H9 (cell line): Measurements from ENCODE around the gene GSN. TPM values are rescaled to one million over a fixed set of nuclear protein-coding genes. Genes with fewer than 3 reads are reported as not detected.

Source experiments
- DNase-seq: peaks from one replicate; pipeline ENCODE4 v3.0.0-alpha.2; 2017
- H2AFZ ChIP-seq: one replicate; pipeline ENCODE4 v1.6.1; 2013; ENCODE audit warnings: mild to moderate bottlenecking, low read length, control low read depth, moderate library complexity
- H2AK5ac ChIP-seq: 2 replicates; pipeline ENCODE4 v1.6.1; 2013; ENCODE audit warnings: low read length, control low read depth, mixed read lengths; ENCODE audit not compliant: insufficient read length
- H2BK120ac ChIP-seq: one replicate; pipeline ENCODE4 v1.6.1; 2013; ENCODE audit warnings: low read depth, mild to moderate bottlenecking, low read length, control low read depth, inconsistent platforms; ENCODE audit not compliant: poor library complexity, severe bottlenecking
- H2BK12ac ChIP-seq: 2 replicates; pipeline ENCODE4 v1.6.1; 2013; ENCODE audit warnings: low read length, control low read depth, mixed read lengths, low read depth; ENCODE audit not compliant: insufficient read length
- H2BK15ac ChIP-seq: 2 replicates; pipeline ENCODE4 v1.6.1; 2013; ENCODE audit warnings: low read depth, low read length, control low read depth
- H2BK20ac ChIP-seq: one replicate; pipeline ENCODE4 v1.6.1; 2013; ENCODE audit warnings: low read depth, mild to moderate bottlenecking, low read length, control low read depth, inconsistent platforms; ENCODE audit not compliant: poor library complexity, severe bottlenecking
- H2BK5ac ChIP-seq: 2 replicates; pipeline ENCODE4 v1.6.1; 2013; ENCODE audit warnings: low read length, control low read depth, mixed read lengths; ENCODE audit not compliant: insufficient read length
- H3K14ac ChIP-seq: 2 replicates; pipeline ENCODE4 v1.6.1; 2013; ENCODE audit warnings: low read length, control low read depth; ENCODE audit not compliant: insufficient read depth
- H3K18ac ChIP-seq: 2 replicates; pipeline ENCODE4 v1.6.1; 2013; ENCODE audit warnings: low read depth, mild to moderate bottlenecking, mixed read lengths, low read length, control low read depth; ENCODE audit not compliant: insufficient read length
- H3K23ac ChIP-seq: 2 replicates; pipeline ENCODE4 v1.6.1; 2013; ENCODE audit warnings: low read length, control low read depth, mixed read lengths, low read depth; ENCODE audit not compliant: insufficient read length
- H3K23me2 ChIP-seq: 2 replicates; pipeline ENCODE4 v1.6.1; 2013; ENCODE audit warnings: low read depth, mild to moderate bottlenecking, mixed read lengths, low read length, control low read depth; ENCODE audit not compliant: insufficient read length, poor library complexity, severe bottlenecking
- H3K27ac ChIP-seq: 2 replicates; pipeline ENCODE4 v1.5.1; 2013; ENCODE audit warnings: low read length, control low read depth, mixed read lengths, low read depth; ENCODE audit not compliant: insufficient read length
- H3K27me3 ChIP-seq: 2 replicates; pipeline ENCODE4 v1.6.1; 2013; ENCODE audit warnings: low read length, control low read depth, inconsistent platforms; ENCODE audit not compliant: insufficient read depth
- H3K4ac ChIP-seq: 2 replicates; pipeline ENCODE4 v1.6.1; 2013; ENCODE audit warnings: low read depth, mild to moderate bottlenecking, control low read depth, inconsistent platforms, low read length, moderate library complexity
- H3K4me1 ChIP-seq: 2 replicates; pipeline ENCODE4 v1.6.1; 2013; ENCODE audit warnings: low read length, control low read depth, inconsistent platforms; ENCODE audit not compliant: insufficient read depth
- H3K4me2 ChIP-seq: 2 replicates; pipeline ENCODE4 v1.6.1; 2013; ENCODE audit warnings: low read length, control low read depth, mixed read lengths; ENCODE audit not compliant: insufficient read length, insufficient read depth
- H3K56ac ChIP-seq: 2 replicates; pipeline ENCODE4 v1.6.1; 2013; ENCODE audit warnings: low read depth, mild to moderate bottlenecking, mixed read lengths, low read length, control low read depth; ENCODE audit not compliant: insufficient read length
- H3K79me1 ChIP-seq: 2 replicates; pipeline ENCODE4 v1.6.1; 2013; ENCODE audit warnings: low read depth, mild to moderate bottlenecking, moderate library complexity, low read length, control low read depth, inconsistent platforms; ENCODE audit not compliant: insufficient read depth, poor library complexity, severe bottlenecking
- H3K79me2 ChIP-seq: 2 replicates; pipeline ENCODE4 v1.6.1; 2013; ENCODE audit warnings: low read length, control low read depth, inconsistent platforms; ENCODE audit not compliant: insufficient read depth
- H3K9ac ChIP-seq: 2 replicates; pipeline ENCODE4 v1.6.1; 2013; ENCODE audit warnings: low read length, control low read depth, mixed read lengths; ENCODE audit not compliant: insufficient read length; ENCODE audit errors: extremely low read depth
- H3K9me3 ChIP-seq: one replicate; pipeline ENCODE4 v1.6.1; 2013; ENCODE audit warnings: low read depth, low read length, inconsistent platforms; ENCODE audit not compliant: control insufficient read depth
- H3T11ph ChIP-seq: one replicate; pipeline ENCODE4 v1.6.1; 2013; ENCODE audit warnings: mild to moderate bottlenecking, low read length, control low read depth, inconsistent platforms
- H4K20me1 ChIP-seq: one replicate; pipeline ENCODE4 v1.6.1; 2013; ENCODE audit not compliant: control insufficient read depth, insufficient read length, insufficient read depth
- H4K5ac ChIP-seq: 2 replicates; pipeline ENCODE4 v1.6.1; 2013; ENCODE audit warnings: low read depth, mild to moderate bottlenecking, mixed read lengths, low read length, control low read depth; ENCODE audit not compliant: insufficient read length
- H4K8ac ChIP-seq: replicated peaks from 2 replicates; pipeline ENCODE4 v1.6.1; 2013; ENCODE audit warnings: low read length, control low read depth, mixed read lengths, low read depth; ENCODE audit not compliant: insufficient read length
- H4K91ac ChIP-seq: 2 replicates; pipeline ENCODE4 v1.6.1; 2013; ENCODE audit warnings: low read depth, mild to moderate bottlenecking, moderate library complexity, mixed read lengths, low read length, control low read depth; ENCODE audit not compliant: insufficient read length
- H3K27ac Mint-ChIP-seq, 3 experiments: 2 replicates in 2 of 3; 3 replicates in 1 of 3; pipeline ENCODE4 v1.8.0; 2020 to 2021; ENCODE audit warnings: mixed read lengths in 3 of 3, mild to moderate bottlenecking in 1 of 3, moderate library complexity in 1 of 3
- H3K27me3 Mint-ChIP-seq: 2 replicates; pipeline ENCODE4 v1.8.0; 2021; ENCODE audit warnings: low read depth, mild to moderate bottlenecking, moderate library complexity, mixed read lengths
- H3K36me3 Mint-ChIP-seq, 3 experiments: 2 replicates in 2 of 3; 3 replicates in 1 of 3; pipeline ENCODE4 v1.8.0; 2020 to 2021; ENCODE audit warnings: low read depth in 3 of 3, mixed read lengths in 3 of 3; ENCODE audit not compliant: insufficient read depth in 1 of 3
- H3K4me1 Mint-ChIP-seq, 2 experiments: 2 replicates each; pipeline ENCODE4 v1.8.0; 2020; ENCODE audit warnings: mixed read lengths in 2 of 2
- H3K4me3 Mint-ChIP-seq, 2 experiments: 2 replicates in 1 of 2; 3 replicates in 1 of 2; pipeline ENCODE4 v1.8.0; 2020 to 2021; ENCODE audit warnings: mild to moderate bottlenecking in 2 of 2, mixed read lengths in 2 of 2, moderate library complexity in 1 of 2
- H3K9me3 Mint-ChIP-seq, 2 experiments: 2 replicates in 1 of 2; 3 replicates in 1 of 2; pipeline ENCODE4 v1.8.0; 2020; ENCODE audit warnings: mild to moderate bottlenecking in 2 of 2, mixed read lengths in 2 of 2, moderate library complexity in 1 of 2
- WGBS: extraction: QIAGEN DNeasy Blood & Tissue Kit; methylation state at CpG from one replicate; pipeline ENCODE4 v1.1.7; 2013; ENCODE audit warnings: missing lambda C conversion rate, low lambda C conversion rate, mixed read lengths; ENCODE audit not compliant: insufficient read length; ENCODE audit errors: extremely low coverage; 5-methylcytosine and 5-hydroxymethylcytosine counted together
- total RNA-seq: library from RNA; stranded (reverse); gene quantifications from 2 replicates; pipeline ENCODE4 v1.2.1, GENCODE V29; 2021
- TF ChIP-seq, protein P1 (sequence below): fragments of 200-600 bp; sonication (generic); conservative IDR thresholded peaks from 3 replicates; pipeline ENCODE4 v1.8.0; 2021; ENCODE audit warnings: antibody characterized with exemption, mild to moderate bottlenecking

Gene GSN
- total RNA-seq, 1 experiment from 2014 or later = 14.9 TPM

DNA sequence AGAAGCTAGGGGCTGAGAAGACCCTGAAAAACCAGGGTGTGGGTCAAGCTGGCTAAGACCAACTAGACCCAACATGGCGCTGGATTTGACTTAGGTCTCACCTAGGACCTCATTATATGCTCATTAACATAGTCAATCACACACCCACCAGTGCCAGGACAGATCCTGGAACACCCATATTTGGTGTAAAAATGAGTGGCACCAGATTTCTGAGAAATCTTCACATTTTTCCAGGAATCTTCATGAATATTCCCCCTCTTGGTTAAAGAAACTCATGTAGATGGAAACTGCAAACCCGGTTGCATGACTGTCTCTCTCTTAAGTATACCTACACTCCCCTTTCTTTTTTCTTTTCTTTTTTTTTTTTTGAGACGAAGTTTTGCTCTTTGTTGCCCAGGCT lies 48.4 kb upstream of the GSN start:
- H2BK120ac ChIP-seq = no peak overlapping the region
- H3K27ac ChIP-seq = no peak overlapping the region
- WGBS = no CpG with 5 or more reads among the region's 3 CpGs
- H2BK12ac ChIP-seq = no peak overlapping the region
- H2BK5ac ChIP-seq = no peak overlapping the region
- peaks cover 11% of the 10 kb centered on the region; the same call in 1 of the 2 replicates for H3K4me1 ChIP-seq
- H3K9ac ChIP-seq = no peak overlapping the region
- H3K27me3 ChIP-seq = 0 out of 2 replicates have a peak, but pooled peaks cover 2% of the 10 kb centered on the region
- H3K14ac ChIP-seq = peak overlapping the region; percentile 68; the same call in 1 of the 2 replicates
- H3K56ac ChIP-seq = no peak overlapping the region
- TF ChIP-seq, protein P1, sequence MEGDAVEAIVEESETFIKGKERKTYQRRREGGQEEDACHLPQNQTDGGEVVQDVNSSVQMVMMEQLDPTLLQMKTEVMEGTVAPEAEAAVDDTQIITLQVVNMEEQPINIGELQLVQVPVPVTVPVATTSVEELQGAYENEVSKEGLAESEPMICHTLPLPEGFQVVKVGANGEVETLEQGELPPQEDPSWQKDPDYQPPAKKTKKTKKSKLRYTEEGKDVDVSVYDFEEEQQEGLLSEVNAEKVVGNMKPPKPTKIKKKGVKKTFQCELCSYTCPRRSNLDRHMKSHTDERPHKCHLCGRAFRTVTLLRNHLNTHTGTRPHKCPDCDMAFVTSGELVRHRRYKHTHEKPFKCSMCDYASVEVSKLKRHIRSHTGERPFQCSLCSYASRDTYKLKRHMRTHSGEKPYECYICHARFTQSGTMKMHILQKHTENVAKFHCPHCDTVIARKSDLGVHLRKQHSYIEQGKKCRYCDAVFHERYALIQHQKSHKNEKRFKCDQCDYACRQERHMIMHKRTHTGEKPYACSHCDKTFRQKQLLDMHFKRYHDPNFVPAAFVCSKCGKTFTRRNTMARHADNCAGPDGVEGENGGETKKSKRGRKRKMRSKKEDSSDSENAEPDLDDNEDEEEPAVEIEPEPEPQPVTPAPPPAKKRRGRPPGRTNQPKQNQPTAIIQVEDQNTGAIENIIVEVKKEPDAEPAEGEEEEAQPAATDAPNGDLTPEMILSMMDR = no peak
- H3K79me2 ChIP-seq = no peaks in the 10 kb centered on the region
- H2AK5ac ChIP-seq = no peak overlapping the region
- H4K8ac ChIP-seq = no peak overlapping the region
- H2BK20ac ChIP-seq = no peak overlapping the region
- no peaks in the 10 kb centered on the region for H3K9me3 ChIP-seq
- no peak overlapping the region for H4K91ac ChIP-seq
- H3K4ac ChIP-seq = no peak overlapping the region
- peak overlapping the region; percentile 51 for H3K18ac ChIP-seq
- no peak overlapping the region for H2AFZ ChIP-seq
- H3K4me2 ChIP-seq = no peak overlapping the region
- no peak for DNase-seq
- Mint-ChIP-seq H3K27ac (no peak overlapping the region), H3K4me1 (peaks cover 36 to 42% of the 10 kb centered on the region in 2 experiments), H3K27me3 (peaks cover 46% of the 10 kb centered on the region), H3K4me3 (no peak overlapping the region), H3K9me3 (no peaks in the 10 kb centered on the region), H3K36me3 (no peaks in the 10 kb centered on the region; a peak in 1 of 7 replicates)
- H3K79me1 ChIP-seq = no peaks in the 10 kb centered on the region
- no peaks in the 10 kb centered on the region for H3K23me2 ChIP-seq
- H3T11ph ChIP-seq = no peak overlapping the region
- H4K20me1 ChIP-seq = no peaks in the 10 kb centered on the region
- H4K5ac ChIP-seq = no peak overlapping the region
- H2BK15ac ChIP-seq = no peak overlapping the region
- no peak overlapping the region for H3K23ac ChIP-seq
